ENCODE data around the gene POP4.

POP4 gene

GRCh38 chr19:29562299-29563297, 43.5 kb upstream of the POP4 start:
- Histone ChIP-seq H3K36me3 (ENCODE audit: low read depth) (no peaks in the 10 kb centered on the region), H3K27me3 (ENCODE audit: insufficient read depth, poor library complexity, severe bottlenecking) (peaks cover 8% of the 10 kb centered on the region), H3K4me1 (ENCODE audit: insufficient read depth, poor library complexity, severe bottlenecking) (no peaks in the 10 kb centered on the region), H3K9me3 (ENCODE audit: severe bottlenecking) (no peaks in the 10 kb centered on the region), H3K4me3 (ENCODE audit: severe bottlenecking) (no peak overlapping the region), H3K27ac (ENCODE audit: poor library complexity, severe bottlenecking) (no peak overlapping the region)
- DNase-seq (ENCODE audit: low spot score) (no peak), ATAC-seq (ENCODE audit: low read depth) (no peak)
- TF ChIP-seq CTCF (IDR thresholded peaks at IDR 0.05; ENCODE audit: poor library complexity, severe bottlenecking): no peak

- TF ChIP-seq CTCF (IDR thresholded peaks at IDR 0.05; ENCODE audit: poor library complexity, severe bottlenecking): no peak
- Histone ChIP-seq H3K27me3 (ENCODE audit: insufficient read depth, poor library complexity, severe bottlenecking) (peaks cover 8% of the 10 kb centered on the region), H3K4me3 (ENCODE audit: severe bottlenecking) (no peak overlapping the region), H3K36me3 (ENCODE audit: low read depth) (no peaks in the 10 kb centered on the region), H3K27ac (ENCODE audit: poor library complexity, severe bottlenecking) (no peak overlapping the region), H3K9me3 (ENCODE audit: severe bottlenecking) (no peaks in the 10 kb centered on the region), H3K4me1 (ENCODE audit: insufficient read depth, poor library complexity, severe bottlenecking) (no peaks in the 10 kb centered on the region)
- DNase-seq (ENCODE audit: low spot score) (no peak), ATAC-seq (ENCODE audit: low read depth) (no peak)
Observed at GRCh38 chr19:29563486-29564101, 42.5 kb upstream of the POP4 start.

- H3K36me3 ChIP-seq (ENCODE audit: low read depth): no peaks in the 10 kb centered on the region
- no peak overlapping the region for H3K4me3 ChIP-seq (ENCODE audit: severe bottlenecking)
- ATAC-seq (ENCODE audit: low read depth) (no peak), DNase-seq (ENCODE audit: low spot score) (no peak)
- TF ChIP-seq CTCF (IDR thresholded peaks at IDR 0.05; ENCODE audit: poor library complexity, severe bottlenecking): no peak
- H3K27me3 ChIP-seq (ENCODE audit: insufficient read depth, poor library complexity, severe bottlenecking): peaks cover 8% of the 10 kb centered on the region
- no peaks in the 10 kb centered on the region for H3K9me3 ChIP-seq (ENCODE audit: severe bottlenecking)
- no peaks in the 10 kb centered on the region for H3K4me1 ChIP-seq (ENCODE audit: insufficient read depth, poor library complexity, severe bottlenecking)
- H3K27ac ChIP-seq (ENCODE audit: poor library complexity, severe bottlenecking): no peak overlapping the region
Observed at GRCh38 chr19:29564574-29565005, 41.5 kb upstream of the POP4 start.

GRCh38 chr19:29565171-29565570, 40.9 kb upstream of the POP4 start:
- TF ChIP-seq CTCF (IDR thresholded peaks at IDR 0.05; ENCODE audit: poor library complexity, severe bottlenecking): no peak
- no peak for DNase-seq (ENCODE audit: low spot score)
- no peak for ATAC-seq (ENCODE audit: low read depth)
- H3K36me3 ChIP-seq (ENCODE audit: low read depth): no peaks in the 10 kb centered on the region
- H3K27me3 ChIP-seq (ENCODE audit: insufficient read depth, poor library complexity, severe bottlenecking): peaks cover 8% of the 10 kb centered on the region
- no peaks in the 10 kb centered on the region for H3K4me1 ChIP-seq (ENCODE audit: insufficient read depth, poor library complexity, severe bottlenecking)
- no peak overlapping the region for H3K27ac ChIP-seq (ENCODE audit: poor library complexity, severe bottlenecking)
- no peak overlapping the region for H3K4me3 ChIP-seq (ENCODE audit: severe bottlenecking)
- H3K9me3 ChIP-seq (ENCODE audit: severe bottlenecking): no peaks in the 10 kb centered on the region
